Measurements from ENCODE around the gene MOGAT2.

MOGAT2 gene

DNA sequence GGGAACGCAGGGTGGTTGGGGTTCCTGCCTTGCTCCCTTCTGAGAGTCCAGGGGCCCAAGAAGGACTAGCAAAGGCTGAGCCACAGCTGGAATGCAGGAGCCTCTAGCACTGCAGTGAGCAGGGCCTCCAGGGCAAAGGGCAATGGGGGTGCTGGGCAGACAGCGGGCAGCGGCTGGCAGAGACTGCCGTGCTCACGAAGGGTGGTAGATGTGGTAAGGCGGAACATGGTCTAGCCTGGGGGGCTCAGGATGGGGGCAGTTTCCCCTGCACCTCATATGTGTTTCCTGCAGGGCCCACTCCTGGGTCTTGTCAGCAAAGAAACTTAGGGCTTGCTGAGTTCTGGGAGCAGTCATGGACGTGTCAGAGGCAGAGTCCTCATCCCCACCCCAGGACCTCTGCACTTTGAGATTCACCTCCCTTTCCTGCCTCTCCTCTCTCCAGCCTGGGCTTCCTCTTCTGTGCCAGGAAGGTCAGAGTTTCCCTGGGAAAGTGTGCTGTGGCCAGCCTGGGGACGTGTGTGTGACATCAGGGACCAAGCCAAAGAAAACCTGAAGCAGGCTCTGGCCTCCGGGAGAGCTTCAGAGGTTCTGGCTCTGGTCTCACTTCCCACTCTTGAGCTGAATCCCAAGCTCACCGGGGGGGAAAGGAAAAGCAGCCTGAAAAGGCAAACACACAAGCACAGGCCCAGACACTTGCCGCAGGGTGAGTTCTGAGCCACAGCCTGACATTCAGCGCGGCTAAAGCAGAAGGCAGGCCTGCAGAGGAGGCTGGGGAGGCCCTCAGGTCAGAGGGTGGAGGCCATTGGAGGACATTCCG is 4.4 kb downstream of the MOGAT2 start:
- peaks cover 41% of the 10 kb centered on the region for H3K27me3 ChIP-seq (ENCODE audit: control insufficient read depth, insufficient read depth, low read length)
- no peak overlapping the region for H3K4me3 ChIP-seq (ENCODE audit: low read depth, low read length)
- no peak overlapping the region for H3K9ac ChIP-seq (ENCODE audit: low read depth, low read length)
- peaks cover under 1% of the 10 kb centered on the region for H3K4me1 ChIP-seq (ENCODE audit: control insufficient read depth, insufficient read depth, low read length)
- no peaks in the 10 kb centered on the region for H3K36me3 ChIP-seq (ENCODE audit: control insufficient read depth, insufficient read depth, low read length)
- H3K9me3 ChIP-seq (ENCODE audit: control insufficient read depth, insufficient read depth, low read length) = no peaks in the 10 kb centered on the region

DNA sequence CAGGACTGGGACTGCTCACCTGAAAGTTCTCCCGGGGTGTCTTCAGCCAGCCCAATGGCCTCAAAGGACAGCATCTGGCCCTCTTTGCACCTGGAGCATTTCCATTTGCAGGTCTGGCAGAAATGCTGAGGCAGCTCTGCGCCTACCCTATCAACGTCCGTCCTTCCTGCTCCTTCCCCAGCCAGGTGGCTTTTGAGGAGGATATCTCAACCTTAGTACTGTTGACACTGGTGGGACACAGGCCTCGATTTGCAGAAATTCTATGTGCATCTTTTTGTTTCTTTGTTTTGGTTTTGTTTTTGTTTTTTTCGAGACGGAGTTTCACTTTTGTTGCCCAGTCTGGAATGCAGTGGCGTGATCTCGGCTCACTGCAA is 5.0 kb downstream of the MOGAT2 start:
- H3K27me3 ChIP-seq (ENCODE audit: control insufficient read depth, insufficient read depth, low read length) = peaks cover 35% of the 10 kb centered on the region
- H3K36me3 ChIP-seq (ENCODE audit: control insufficient read depth, insufficient read depth, low read length) = no peaks in the 10 kb centered on the region
- no peak overlapping the region for H3K4me3 ChIP-seq (ENCODE audit: low read depth, low read length)
- no peak overlapping the region for H3K9ac ChIP-seq (ENCODE audit: low read depth, low read length)
- no peaks in the 10 kb centered on the region for H3K9me3 ChIP-seq (ENCODE audit: control insufficient read depth, insufficient read depth, low read length)
- no peaks in the 10 kb centered on the region for H3K4me1 ChIP-seq (ENCODE audit: control insufficient read depth, insufficient read depth, low read length)

DNA sequence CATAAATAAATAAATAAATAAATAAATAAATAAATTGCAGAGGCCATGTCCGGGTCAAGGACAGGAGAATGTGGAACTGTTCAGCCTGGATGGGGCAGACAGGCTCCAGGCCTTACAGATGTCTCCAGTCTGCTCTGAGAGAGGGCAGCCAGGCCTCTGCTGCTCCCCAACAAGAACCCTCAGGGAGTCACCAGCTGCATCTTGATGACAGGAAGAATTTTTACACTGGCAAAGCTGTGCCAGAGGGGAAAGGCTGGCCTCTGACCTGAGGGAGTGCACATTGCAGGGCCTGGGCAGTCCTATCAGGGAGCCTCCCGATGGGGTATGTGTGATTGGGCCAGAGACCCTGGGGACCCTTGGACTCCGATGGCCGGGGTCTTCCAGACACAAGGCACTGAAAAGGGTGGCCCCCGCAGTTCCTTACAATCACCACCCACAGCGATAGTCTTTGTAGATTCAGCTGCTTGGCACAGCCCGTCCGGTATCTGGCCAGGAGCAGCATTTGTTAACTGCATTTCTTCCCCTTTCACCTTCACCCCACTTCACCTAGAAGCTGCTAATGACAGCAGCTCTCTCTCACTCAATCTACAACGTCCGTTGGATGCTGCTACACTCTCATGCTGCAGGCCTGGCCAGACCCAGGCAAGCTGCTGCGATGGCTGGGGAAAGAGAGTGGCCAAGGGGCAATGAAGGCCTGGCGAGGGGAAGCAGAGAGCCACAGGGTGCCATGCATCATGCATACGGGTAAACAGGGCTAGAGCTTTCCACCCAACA is 8.1 kb downstream of the MOGAT2 start:
- H3K4me1 ChIP-seq (ENCODE audit: control insufficient read depth, insufficient read depth, low read length) = no peaks in the 10 kb centered on the region

DNA sequence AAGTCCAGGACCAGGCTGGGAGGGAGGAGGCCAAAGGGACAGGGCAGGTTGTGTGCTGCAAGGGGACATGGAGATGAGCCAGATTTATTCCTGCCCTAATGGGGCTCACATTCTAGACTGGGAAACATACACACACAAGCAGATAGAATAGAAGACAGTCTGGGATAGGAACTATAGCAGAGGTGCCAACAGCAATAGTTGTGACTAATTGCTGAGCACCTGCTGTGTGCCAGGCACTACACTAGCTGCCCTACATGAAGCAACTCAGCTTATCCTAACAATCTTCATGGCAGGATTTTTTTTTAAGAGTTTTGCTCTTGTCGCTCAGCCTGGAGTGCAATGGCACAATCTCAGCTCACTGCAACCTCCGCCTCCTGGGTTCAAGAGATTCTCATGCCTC is 11.4 kb downstream of the MOGAT2 start:
- H3K27me3 ChIP-seq (ENCODE audit: control insufficient read depth, insufficient read depth, low read length) = no peaks in the 10 kb centered on the region
- H3K4me3 ChIP-seq (ENCODE audit: low read depth, low read length) = no peak overlapping the region
- no peaks in the 10 kb centered on the region for H3K9me3 ChIP-seq (ENCODE audit: control insufficient read depth, insufficient read depth, low read length)
- no peaks in the 10 kb centered on the region for H3K4me1 ChIP-seq (ENCODE audit: control insufficient read depth, insufficient read depth, low read length)
- no peaks in the 10 kb centered on the region for H3K36me3 ChIP-seq (ENCODE audit: control insufficient read depth, insufficient read depth, low read length)
- no peak overlapping the region for H3K9ac ChIP-seq (ENCODE audit: low read depth, low read length)

More for the DNA sequence above, 8.1 kb downstream of the MOGAT2 start:
- H3K9me3 ChIP-seq (ENCODE audit: control insufficient read depth, insufficient read depth, low read length) = no peaks in the 10 kb centered on the region
- H3K9ac ChIP-seq (ENCODE audit: low read depth, low read length) = no peak overlapping the region
- peaks cover 5% of the 10 kb centered on the region for H3K27me3 ChIP-seq (ENCODE audit: control insufficient read depth, insufficient read depth, low read length)
- no peak overlapping the region for H3K4me3 ChIP-seq (ENCODE audit: low read depth, low read length)
- no peaks in the 10 kb centered on the region for H3K36me3 ChIP-seq (ENCODE audit: control insufficient read depth, insufficient read depth, low read length)

DNA sequence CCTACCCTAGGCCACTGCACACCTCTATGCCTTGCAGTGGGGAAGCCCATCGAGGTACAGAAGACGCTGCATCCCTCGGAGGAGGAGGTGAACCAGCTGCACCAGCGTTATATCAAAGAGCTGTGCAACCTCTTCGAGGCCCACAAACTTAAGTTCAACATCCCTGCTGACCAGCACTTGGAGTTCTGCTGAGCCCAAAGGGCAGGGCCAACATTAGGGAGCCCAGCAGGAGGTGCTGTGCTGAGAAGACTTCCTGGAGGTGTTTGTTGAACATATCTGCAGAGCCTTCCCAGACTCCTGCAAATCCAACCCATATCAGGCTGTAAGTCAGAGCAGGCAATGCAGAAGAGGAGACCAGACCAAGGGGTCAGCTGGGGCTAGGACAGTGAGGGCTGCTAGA is 13.5 kb downstream of the MOGAT2 start:
- Histone ChIP-seq H3K9me3 (ENCODE audit: control insufficient read depth, insufficient read depth, low read length) (no peaks in the 10 kb centered on the region), H3K4me1 (ENCODE audit: control insufficient read depth, insufficient read depth, low read length) (no peaks in the 10 kb centered on the region), H3K4me3 (ENCODE audit: low read depth, low read length) (no peak overlapping the region), H3K9ac (ENCODE audit: low read depth, low read length) (no peak overlapping the region), H3K36me3 (ENCODE audit: control insufficient read depth, insufficient read depth, low read length) (no peaks in the 10 kb centered on the region), H3K27me3 (ENCODE audit: control insufficient read depth, insufficient read depth, low read length) (no peaks in the 10 kb centered on the region)

DNA sequence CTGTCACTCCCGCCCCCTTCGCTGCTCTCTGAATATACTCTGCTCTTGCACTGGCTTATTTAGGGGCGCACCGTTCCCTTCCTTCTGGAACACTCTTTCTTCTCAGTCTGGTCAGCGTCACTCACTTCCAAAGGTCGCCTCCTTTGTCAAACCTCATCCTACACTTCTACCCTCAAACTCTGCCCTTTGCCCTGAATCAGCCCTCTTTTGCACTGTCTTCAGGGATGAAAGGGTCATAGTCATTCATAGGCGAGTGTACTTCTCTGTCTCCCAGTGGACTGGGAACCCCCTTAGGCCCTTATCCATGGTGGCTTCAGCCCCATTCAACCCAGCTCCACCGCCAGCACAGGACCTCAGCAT is 15.4 kb downstream of the MOGAT2 start:
- H3K9me3 ChIP-seq (ENCODE audit: control insufficient read depth, insufficient read depth, low read length) = no peaks in the 10 kb centered on the region
- no peaks in the 10 kb centered on the region for H3K36me3 ChIP-seq (ENCODE audit: control insufficient read depth, insufficient read depth, low read length)
- H3K4me1 ChIP-seq (ENCODE audit: control insufficient read depth, insufficient read depth, low read length) = no peaks in the 10 kb centered on the region
- H3K27me3 ChIP-seq (ENCODE audit: control insufficient read depth, insufficient read depth, low read length) = no peaks in the 10 kb centered on the region
- no peak overlapping the region for H3K9ac ChIP-seq (ENCODE audit: low read depth, low read length)
- H3K4me3 ChIP-seq (ENCODE audit: low read depth, low read length) = no peak overlapping the region

DNA sequence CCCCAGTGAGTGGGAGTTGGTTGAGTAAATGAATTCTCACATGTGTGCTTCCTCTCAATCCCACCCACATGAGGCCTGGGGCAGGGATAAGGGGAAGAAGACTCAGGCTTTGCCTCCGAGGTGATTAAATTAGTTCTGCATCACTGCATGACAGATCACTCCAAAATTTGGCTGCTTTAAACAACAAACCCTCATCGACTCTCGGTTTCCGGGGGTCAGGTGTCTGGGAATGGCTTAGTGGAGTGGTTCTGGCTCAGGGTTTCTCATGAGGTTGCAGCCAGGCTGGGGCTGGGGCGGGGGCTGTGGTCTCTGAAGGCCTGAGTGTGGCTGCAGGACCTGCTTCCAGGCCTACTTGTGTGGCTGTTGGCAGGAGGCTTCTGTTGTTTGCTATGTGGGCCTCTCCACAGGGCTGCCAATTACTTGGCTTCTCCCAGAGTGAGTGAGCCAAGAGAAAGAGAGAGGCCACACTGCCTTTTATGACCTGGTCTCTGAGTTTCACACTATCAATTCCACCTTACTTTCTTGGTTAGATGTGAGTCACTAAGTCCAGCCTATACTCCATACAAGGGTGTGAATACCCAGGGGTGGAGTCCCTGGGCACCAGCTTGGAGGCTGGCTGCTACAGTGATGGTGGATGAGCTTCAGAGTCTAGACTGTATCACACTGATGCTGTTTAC is 15.9 kb downstream of the MOGAT2 start:
- Histone ChIP-seq H3K9ac (ENCODE audit: low read depth, low read length) (no peak overlapping the region), H3K4me3 (ENCODE audit: low read depth, low read length) (no peak overlapping the region), H3K4me1 (ENCODE audit: control insufficient read depth, insufficient read depth, low read length) (no peaks in the 10 kb centered on the region), H3K27me3 (ENCODE audit: control insufficient read depth, insufficient read depth, low read length) (no peaks in the 10 kb centered on the region), H3K9me3 (ENCODE audit: control insufficient read depth, insufficient read depth, low read length) (no peaks in the 10 kb centered on the region), H3K36me3 (ENCODE audit: control insufficient read depth, insufficient read depth, low read length) (no peaks in the 10 kb centered on the region)

DNA sequence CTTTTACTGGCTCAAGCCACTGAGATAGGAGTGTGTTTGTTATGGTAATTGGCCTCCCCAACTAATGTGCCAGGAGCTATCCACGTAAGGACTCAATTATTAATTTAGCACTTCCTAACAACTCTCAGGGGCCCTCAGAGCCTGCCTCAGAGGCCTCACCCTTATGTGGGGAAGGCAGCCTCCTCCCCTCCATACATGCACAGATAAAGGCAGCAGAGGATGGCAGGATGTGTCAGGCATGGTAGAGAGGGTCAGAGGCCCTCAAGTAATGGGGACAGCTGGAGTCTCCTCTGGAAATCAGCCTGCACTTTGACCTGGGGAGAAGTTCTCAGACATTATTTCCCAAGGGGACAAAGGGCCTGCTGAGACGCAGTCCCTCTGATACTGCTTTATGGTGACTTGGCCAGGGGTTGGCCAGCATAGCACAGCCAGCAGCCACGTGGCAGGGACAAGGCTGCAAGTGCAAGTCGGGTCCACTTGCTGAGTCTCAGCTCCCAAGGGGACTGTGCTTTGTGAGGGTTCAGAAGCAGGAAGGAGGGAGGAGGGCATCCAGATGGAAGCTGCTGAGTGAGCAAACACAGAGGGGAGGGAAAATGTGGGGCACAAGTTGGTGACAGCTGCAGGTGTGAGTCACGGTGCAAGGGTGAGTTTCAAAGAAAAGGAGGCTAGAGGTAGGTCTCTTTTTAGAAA is 17.0 kb downstream of the MOGAT2 start:
- Histone ChIP-seq H3K9me3 (ENCODE audit: control insufficient read depth, insufficient read depth, low read length) (no peaks in the 10 kb centered on the region), H3K4me1 (ENCODE audit: control insufficient read depth, insufficient read depth, low read length) (no peaks in the 10 kb centered on the region), H3K9ac (ENCODE audit: low read depth, low read length) (no peak overlapping the region), H3K4me3 (ENCODE audit: low read depth, low read length) (no peak overlapping the region), H3K36me3 (ENCODE audit: control insufficient read depth, insufficient read depth, low read length) (no peaks in the 10 kb centered on the region), H3K27me3 (ENCODE audit: control insufficient read depth, insufficient read depth, low read length) (no peaks in the 10 kb centered on the region)

DNA sequence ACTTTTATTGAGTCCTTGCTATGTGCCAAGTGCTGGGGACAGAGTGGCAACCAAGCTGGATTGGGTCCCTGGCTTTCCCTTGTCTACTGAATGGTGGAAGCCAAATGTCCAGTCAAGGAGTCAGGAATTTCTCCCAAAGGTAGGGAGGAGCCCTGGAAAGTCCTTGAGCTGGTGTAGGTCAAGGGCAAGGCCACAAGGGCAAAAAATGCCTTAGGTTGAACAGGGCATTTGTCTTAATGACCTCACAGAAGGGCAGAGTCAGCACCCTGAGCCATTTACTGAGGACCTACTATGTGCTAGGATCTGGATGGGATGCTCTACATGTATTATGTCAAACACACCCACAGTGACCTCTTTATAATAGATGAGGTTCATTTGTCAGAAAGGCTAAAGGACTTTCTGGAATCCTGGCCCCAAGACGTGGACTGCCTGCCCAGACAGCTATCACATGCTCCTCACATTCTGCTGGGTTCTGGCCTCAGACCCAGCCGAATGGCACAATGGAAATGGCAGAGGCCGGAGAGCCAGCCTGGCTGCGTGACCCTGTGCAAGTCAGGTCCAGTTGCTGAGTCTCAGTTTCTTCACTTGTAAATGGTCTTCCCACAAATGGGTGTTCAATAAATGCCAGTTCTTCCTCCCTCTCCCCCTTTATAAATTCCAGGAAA is 17.7 kb downstream of the MOGAT2 start:
- Histone ChIP-seq H3K9ac (ENCODE audit: low read depth, low read length) (no peak overlapping the region), H3K4me1 (ENCODE audit: control insufficient read depth, insufficient read depth, low read length) (no peaks in the 10 kb centered on the region), H3K27me3 (ENCODE audit: control insufficient read depth, insufficient read depth, low read length) (peaks cover 1% of the 10 kb centered on the region), H3K36me3 (ENCODE audit: control insufficient read depth, insufficient read depth, low read length) (no peaks in the 10 kb centered on the region), H3K4me3 (ENCODE audit: low read depth, low read length) (no peak overlapping the region), H3K9me3 (ENCODE audit: control insufficient read depth, insufficient read depth, low read length) (no peaks in the 10 kb centered on the region)

DNA sequence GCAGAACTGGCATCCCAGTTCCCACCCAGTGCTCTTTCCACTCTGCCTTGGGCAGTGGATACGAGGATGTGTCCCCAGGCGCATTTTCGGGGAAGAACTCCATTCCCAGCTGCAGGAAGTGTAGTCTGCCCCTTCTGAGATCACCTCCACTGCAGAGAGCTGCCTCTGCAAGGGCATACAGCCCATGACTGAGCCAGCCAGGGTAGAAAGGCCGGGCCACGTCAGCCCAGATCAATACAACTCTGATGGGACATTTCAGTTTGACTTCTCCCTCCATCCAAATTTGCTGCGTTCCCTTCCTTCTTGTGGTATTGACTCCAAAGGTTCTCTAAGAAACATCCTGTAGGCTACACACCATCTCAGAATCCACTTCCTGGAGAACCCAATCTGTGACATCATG is 19.7 kb downstream of the MOGAT2 start:
- no peak overlapping the region for H3K9ac ChIP-seq (ENCODE audit: low read depth, low read length)
- peaks cover 4% of the 10 kb centered on the region for H3K27me3 ChIP-seq (ENCODE audit: control insufficient read depth, insufficient read depth, low read length)
- H3K4me3 ChIP-seq (ENCODE audit: low read depth, low read length) = no peak overlapping the region
- no peaks in the 10 kb centered on the region for H3K9me3 ChIP-seq (ENCODE audit: control insufficient read depth, insufficient read depth, low read length)
- H3K4me1 ChIP-seq (ENCODE audit: control insufficient read depth, insufficient read depth, low read length) = no peaks in the 10 kb centered on the region
- H3K36me3 ChIP-seq (ENCODE audit: control insufficient read depth, insufficient read depth, low read length) = no peaks in the 10 kb centered on the region

DNA sequence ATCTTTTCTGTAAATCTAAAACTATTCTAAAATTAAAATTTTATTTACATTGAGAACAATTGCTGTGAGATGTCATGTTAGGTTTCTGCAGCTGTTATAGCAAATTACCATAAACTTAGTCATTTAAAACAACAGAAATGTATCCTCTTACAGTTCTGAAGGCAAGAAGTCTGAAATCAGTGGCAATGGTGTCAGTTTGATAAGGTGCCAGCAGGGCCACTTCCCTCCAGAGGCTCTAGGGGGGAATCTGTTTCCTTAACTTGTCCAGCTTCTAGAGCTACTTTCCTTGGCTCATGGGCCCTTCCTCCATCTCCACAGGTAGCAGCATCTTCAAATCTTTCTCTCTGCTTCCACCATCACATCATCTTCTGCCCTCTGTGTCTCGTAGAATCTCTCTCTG is 23.0 kb downstream of the MOGAT2 start:
- no peak overlapping the region for H3K4me3 ChIP-seq (ENCODE audit: low read depth, low read length)
- no peak overlapping the region for H3K9ac ChIP-seq (ENCODE audit: low read depth, low read length)
- H3K9me3 ChIP-seq (ENCODE audit: control insufficient read depth, insufficient read depth, low read length) = no peaks in the 10 kb centered on the region
- H3K36me3 ChIP-seq (ENCODE audit: control insufficient read depth, insufficient read depth, low read length) = no peaks in the 10 kb centered on the region
- no peaks in the 10 kb centered on the region for H3K4me1 ChIP-seq (ENCODE audit: control insufficient read depth, insufficient read depth, low read length)
- peaks cover 14% of the 10 kb centered on the region for H3K27me3 ChIP-seq (ENCODE audit: control insufficient read depth, insufficient read depth, low read length)

All from iPS-15b (cell line).